Measurements from ENCODE around the gene GDPD4.
A peak's percentile ranks its signal among the peaks of the same experiment; 100 is the strongest.

DNA sequence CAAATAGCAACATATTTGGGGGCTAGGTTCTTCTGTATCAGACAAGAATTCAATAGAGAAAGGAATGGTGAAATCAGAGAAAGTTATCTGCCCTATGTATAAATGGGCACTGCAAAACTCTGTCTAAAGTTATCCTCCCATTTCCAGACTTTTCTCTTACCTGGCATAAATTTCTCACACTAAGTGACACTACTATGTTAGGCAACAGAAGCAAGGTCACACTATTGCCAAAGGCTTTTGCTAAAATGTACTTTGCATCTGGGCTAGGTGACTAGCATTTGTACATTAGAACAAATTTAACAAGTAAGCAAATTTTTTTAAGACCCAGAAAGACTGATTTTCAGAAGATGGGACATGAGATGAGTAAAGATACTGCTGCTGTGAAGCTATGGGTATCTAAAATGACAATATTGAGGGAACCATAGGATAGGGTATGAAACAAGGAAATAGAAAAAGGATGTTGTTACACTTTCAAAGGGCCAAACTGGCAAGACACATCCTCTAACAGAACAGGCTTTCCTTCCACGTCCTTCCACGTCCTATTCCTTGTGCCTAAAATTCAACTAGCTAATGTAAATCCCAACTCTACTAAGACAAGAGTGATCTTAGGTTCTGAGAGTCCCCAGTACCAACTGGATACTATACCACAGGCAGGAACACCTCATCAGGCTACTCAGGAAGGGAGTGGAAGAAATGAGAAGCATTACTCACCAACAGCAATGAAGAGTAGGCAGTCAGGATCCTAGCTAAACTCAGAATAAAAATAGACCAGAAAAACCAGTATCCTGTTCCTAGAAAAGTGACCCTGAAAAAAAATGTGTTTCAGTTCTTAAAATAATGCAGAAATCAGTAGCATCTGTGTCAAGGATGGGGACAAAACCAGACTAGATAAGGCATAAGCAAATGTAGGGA, 22.6 kb downstream of the GDPD4 start:
- TF ChIP-seq, protein P1, sequence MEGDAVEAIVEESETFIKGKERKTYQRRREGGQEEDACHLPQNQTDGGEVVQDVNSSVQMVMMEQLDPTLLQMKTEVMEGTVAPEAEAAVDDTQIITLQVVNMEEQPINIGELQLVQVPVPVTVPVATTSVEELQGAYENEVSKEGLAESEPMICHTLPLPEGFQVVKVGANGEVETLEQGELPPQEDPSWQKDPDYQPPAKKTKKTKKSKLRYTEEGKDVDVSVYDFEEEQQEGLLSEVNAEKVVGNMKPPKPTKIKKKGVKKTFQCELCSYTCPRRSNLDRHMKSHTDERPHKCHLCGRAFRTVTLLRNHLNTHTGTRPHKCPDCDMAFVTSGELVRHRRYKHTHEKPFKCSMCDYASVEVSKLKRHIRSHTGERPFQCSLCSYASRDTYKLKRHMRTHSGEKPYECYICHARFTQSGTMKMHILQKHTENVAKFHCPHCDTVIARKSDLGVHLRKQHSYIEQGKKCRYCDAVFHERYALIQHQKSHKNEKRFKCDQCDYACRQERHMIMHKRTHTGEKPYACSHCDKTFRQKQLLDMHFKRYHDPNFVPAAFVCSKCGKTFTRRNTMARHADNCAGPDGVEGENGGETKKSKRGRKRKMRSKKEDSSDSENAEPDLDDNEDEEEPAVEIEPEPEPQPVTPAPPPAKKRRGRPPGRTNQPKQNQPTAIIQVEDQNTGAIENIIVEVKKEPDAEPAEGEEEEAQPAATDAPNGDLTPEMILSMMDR (IDR thresholded peaks at IDR 0.05; ENCODE audit: low read depth, low read length, missing input control): no peak
- TF ChIP-seq RAD21 (IDR thresholded peaks at IDR 0.05): peak; percentile 54 to 58
- TF ChIP-seq SP1 (IDR thresholded peaks at IDR 0.05): peak; percentile 79
- TF ChIP-seq, protein P2, sequence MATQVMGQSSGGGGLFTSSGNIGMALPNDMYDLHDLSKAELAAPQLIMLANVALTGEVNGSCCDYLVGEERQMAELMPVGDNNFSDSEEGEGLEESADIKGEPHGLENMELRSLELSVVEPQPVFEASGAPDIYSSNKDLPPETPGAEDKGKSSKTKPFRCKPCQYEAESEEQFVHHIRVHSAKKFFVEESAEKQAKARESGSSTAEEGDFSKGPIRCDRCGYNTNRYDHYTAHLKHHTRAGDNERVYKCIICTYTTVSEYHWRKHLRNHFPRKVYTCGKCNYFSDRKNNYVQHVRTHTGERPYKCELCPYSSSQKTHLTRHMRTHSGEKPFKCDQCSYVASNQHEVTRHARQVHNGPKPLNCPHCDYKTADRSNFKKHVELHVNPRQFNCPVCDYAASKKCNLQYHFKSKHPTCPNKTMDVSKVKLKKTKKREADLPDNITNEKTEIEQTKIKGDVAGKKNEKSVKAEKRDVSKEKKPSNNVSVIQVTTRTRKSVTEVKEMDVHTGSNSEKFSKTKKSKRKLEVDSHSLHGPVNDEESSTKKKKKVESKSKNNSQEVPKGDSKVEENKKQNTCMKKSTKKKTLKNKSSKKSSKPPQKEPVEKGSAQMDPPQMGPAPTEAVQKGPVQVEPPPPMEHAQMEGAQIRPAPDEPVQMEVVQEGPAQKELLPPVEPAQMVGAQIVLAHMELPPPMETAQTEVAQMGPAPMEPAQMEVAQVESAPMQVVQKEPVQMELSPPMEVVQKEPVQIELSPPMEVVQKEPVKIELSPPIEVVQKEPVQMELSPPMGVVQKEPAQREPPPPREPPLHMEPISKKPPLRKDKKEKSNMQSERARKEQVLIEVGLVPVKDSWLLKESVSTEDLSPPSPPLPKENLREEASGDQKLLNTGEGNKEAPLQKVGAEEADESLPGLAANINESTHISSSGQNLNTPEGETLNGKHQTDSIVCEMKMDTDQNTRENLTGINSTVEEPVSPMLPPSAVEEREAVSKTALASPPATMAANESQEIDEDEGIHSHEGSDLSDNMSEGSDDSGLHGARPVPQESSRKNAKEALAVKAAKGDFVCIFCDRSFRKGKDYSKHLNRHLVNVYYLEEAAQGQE (IDR thresholded peaks at IDR 0.05): peak; percentile 74
- peak; percentile 70 to 86 for TF ChIP-seq RXRA (IDR thresholded peaks at IDR 0.05)
- peak; percentile 94 to 95 for TF ChIP-seq HNF4A (conservative IDR thresholded peaks at IDR 0.05)
- TF ChIP-seq TAF1 (conservative IDR thresholded peaks at IDR 0.05): no peak
- TF ChIP-seq GABPA (IDR thresholded peaks at IDR 0.05 in 1 of 2, conservative IDR thresholded peaks at IDR 0.05 in 1 of 2): no peak
- TF ChIP-seq YY1 (IDR thresholded peaks at IDR 0.05): peak; percentile 92
- peak; percentile 61 for TF ChIP-seq MAX (IDR thresholded peaks at IDR 0.05)
- peak in 1 of 2 donors; percentile 48 for TF ChIP-seq EGR1 (IDR thresholded peaks at IDR 0.05; ENCODE audit: low read depth in 2 of 2)
- TF ChIP-seq JUND (IDR thresholded peaks at IDR 0.05): peak in 1 of 2 donors; percentile 81
- no peak for TF ChIP-seq FOXA1 (IDR thresholded peaks at IDR 0.05)

All from liver (tissue), 3 donors.